ENCODE measurements around the gene SAMD8. TPM values are rescaled to one million over a fixed set of nuclear protein-coding genes. Genes with fewer than 3 reads are reported as not detected.

Gene SAMD8
- total RNA-seq, 1 donor from 2014 or later = 21.7 TPM

GRCh38 chr10:75072727-75073126 is 38.7 kb upstream of the SAMD8 start:
- TF ChIP-seq, protein P1, sequence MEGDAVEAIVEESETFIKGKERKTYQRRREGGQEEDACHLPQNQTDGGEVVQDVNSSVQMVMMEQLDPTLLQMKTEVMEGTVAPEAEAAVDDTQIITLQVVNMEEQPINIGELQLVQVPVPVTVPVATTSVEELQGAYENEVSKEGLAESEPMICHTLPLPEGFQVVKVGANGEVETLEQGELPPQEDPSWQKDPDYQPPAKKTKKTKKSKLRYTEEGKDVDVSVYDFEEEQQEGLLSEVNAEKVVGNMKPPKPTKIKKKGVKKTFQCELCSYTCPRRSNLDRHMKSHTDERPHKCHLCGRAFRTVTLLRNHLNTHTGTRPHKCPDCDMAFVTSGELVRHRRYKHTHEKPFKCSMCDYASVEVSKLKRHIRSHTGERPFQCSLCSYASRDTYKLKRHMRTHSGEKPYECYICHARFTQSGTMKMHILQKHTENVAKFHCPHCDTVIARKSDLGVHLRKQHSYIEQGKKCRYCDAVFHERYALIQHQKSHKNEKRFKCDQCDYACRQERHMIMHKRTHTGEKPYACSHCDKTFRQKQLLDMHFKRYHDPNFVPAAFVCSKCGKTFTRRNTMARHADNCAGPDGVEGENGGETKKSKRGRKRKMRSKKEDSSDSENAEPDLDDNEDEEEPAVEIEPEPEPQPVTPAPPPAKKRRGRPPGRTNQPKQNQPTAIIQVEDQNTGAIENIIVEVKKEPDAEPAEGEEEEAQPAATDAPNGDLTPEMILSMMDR (IDR thresholded peaks at IDR 0.05) = no peak
- H3K4me1 ChIP-seq = no peaks in the 10 kb centered on the region
- H3K36me3 ChIP-seq = no peaks in the 10 kb centered on the region
- H3K9me3 ChIP-seq = no peaks in the 10 kb centered on the region
- DNase-seq = no peak
- intact Hi-C loops (cut with DNase I) = no loop called here
- ATAC-seq = no peak
- no peak overlapping the region for H3K27ac ChIP-seq
- no peak overlapping the region for H3K4me3 ChIP-seq
- H3K27me3 ChIP-seq (ENCODE audit: low read depth) = no peaks in the 10 kb centered on the region

- Histone ChIP-seq H3K9me3 (no peaks in the 10 kb centered on the region), H3K27ac (no peak overlapping the region), H3K36me3 (no peaks in the 10 kb centered on the region), H3K4me1 (no peaks in the 10 kb centered on the region), H3K27me3 (ENCODE audit: low read depth) (no peaks in the 10 kb centered on the region), H3K4me3 (no peak overlapping the region)
- TF ChIP-seq, protein P1 (IDR thresholded peaks at IDR 0.05) = no peak
- intact Hi-C loops (cut with DNase I) = no loop called here
- no peak for ATAC-seq
- no peak for DNase-seq
Observed at GRCh38 chr10:75073442-75073841, 38.0 kb upstream of the SAMD8 start.

- H3K4me1 ChIP-seq = no peaks in the 10 kb centered on the region
- no peak overlapping the region for H3K4me3 ChIP-seq
- no peak for ATAC-seq
- no peaks in the 10 kb centered on the region for H3K36me3 ChIP-seq
- H3K27me3 ChIP-seq (ENCODE audit: low read depth) = no peaks in the 10 kb centered on the region
- TF ChIP-seq, protein P1 (IDR thresholded peaks at IDR 0.05) = no peak
- H3K27ac ChIP-seq = no peak overlapping the region
- intact Hi-C loops (cut with DNase I) = no loop called here
- no peak for DNase-seq
- no peaks in the 10 kb centered on the region for H3K9me3 ChIP-seq
Observed at GRCh38 chr10:75074711-75075445, 36.6 kb upstream of the SAMD8 start.

- Histone ChIP-seq H3K27me3 (ENCODE audit: low read depth) (no peaks in the 10 kb centered on the region), H3K4me3 (no peak overlapping the region), H3K27ac (no peak overlapping the region), H3K36me3 (no peaks in the 10 kb centered on the region), H3K9me3 (no peaks in the 10 kb centered on the region), H3K4me1 (no peaks in the 10 kb centered on the region)
- intact Hi-C loops (cut with DNase I) = no loop called here
- ATAC-seq = no peak
- TF ChIP-seq, protein P1 (IDR thresholded peaks at IDR 0.05) = no peak
- DNase-seq = no peak
Observed at GRCh38 chr10:75076348-75076747, 35.1 kb upstream of the SAMD8 start.

- no peak for ATAC-seq
- no peak overlapping the region for H3K27ac ChIP-seq
- H3K9me3 ChIP-seq = no peaks in the 10 kb centered on the region
- intact Hi-C loops (cut with DNase I) = no loop called here
- no peaks in the 10 kb centered on the region for H3K27me3 ChIP-seq (ENCODE audit: low read depth)
- no peaks in the 10 kb centered on the region for H3K4me1 ChIP-seq
- TF ChIP-seq, protein P1 (IDR thresholded peaks at IDR 0.05) = no peak
- no peak for DNase-seq
- no peaks in the 10 kb centered on the region for H3K36me3 ChIP-seq
- no peak overlapping the region for H3K4me3 ChIP-seq
Observed at GRCh38 chr10:75079436-75080083, 31.9 kb upstream of the SAMD8 start.

Measured in lower lobe of right lung (tissue), 2 donors.